Liver (tissue), 3 donors: Measurements from ENCODE around the gene EGFR.

Experiments used
- ATF3 ChIP-seq: IDR thresholded peaks from 2 replicates; pipeline ENCODE4 v1.6.1; 2016; ENCODE audit warnings: antibody characterized with exemption
- CTCF ChIP-seq: fragments of 150-350 bp; IDR thresholded peaks from 2 replicates; pipeline ENCODE4 v1.5.1; 2017; ENCODE audit warnings: improper control_type of control experiment, low read depth, low read length; ENCODE audit not compliant: missing input control
- EGR1 ChIP-seq, 2 donors: IDR thresholded peaks; 2 replicates each; pipeline ENCODE4 v1.6.1; 2016 to 2018; ENCODE audit warnings: antibody characterized with exemption in 2 of 2, low read depth in 2 of 2
- FOXA1 ChIP-seq: IDR thresholded peaks from 2 replicates; pipeline ENCODE4 v1.6.1; 2016; ENCODE audit warnings: antibody characterized with exemption
- GABPA ChIP-seq, 2 donors: IDR thresholded peaks in 1 of 2; conservative IDR thresholded peaks in 1 of 2; 2 replicates each; pipeline ENCODE4 v1.6.1; 2016; ENCODE audit warnings: antibody characterized with exemption in 2 of 2, mild to moderate bottlenecking in 1 of 2, moderate library complexity in 1 of 2
- HNF4G ChIP-seq: IDR thresholded peaks from 2 replicates; pipeline ENCODE4 v1.6.1; 2016; ENCODE audit warnings: antibody characterized with exemption
- JUND ChIP-seq, 2 donors: IDR thresholded peaks; 2 replicates each; pipeline ENCODE4 v1.6.1; 2016; ENCODE audit warnings: antibody characterized with exemption in 2 of 2
- MAX ChIP-seq: IDR thresholded peaks from 2 replicates; pipeline ENCODE4 v1.6.1; 2016; ENCODE audit warnings: antibody characterized with exemption
- RAD21 ChIP-seq, 2 donors: IDR thresholded peaks; 2 replicates each; pipeline ENCODE4 v1.6.1; 2016; ENCODE audit warnings: antibody characterized with exemption in 2 of 2, mild to moderate bottlenecking in 2 of 2
- REST ChIP-seq: IDR thresholded peaks from 2 replicates; pipeline ENCODE4 v1.6.1; 2016; ENCODE audit warnings: antibody characterized with exemption, mild to moderate bottlenecking
- RXRA ChIP-seq, 2 donors: IDR thresholded peaks; 2 replicates each; pipeline ENCODE4 v1.6.1; 2017 to 2018; ENCODE audit warnings: antibody characterized with exemption in 2 of 2, mild to moderate bottlenecking in 1 of 2
- SP1 ChIP-seq: IDR thresholded peaks from 2 replicates; pipeline ENCODE4 v1.6.1; 2018; ENCODE audit warnings: antibody characterized with exemption, mild to moderate bottlenecking
- TAF1 ChIP-seq: conservative IDR thresholded peaks from 2 replicates; pipeline ENCODE4 v1.6.1; 2016; ENCODE audit warnings: antibody characterized with exemption, mild to moderate bottlenecking
- YY1 ChIP-seq: IDR thresholded peaks from 2 replicates; pipeline ENCODE4 v1.6.1; 2016; ENCODE audit warnings: antibody characterized with exemption, mild to moderate bottlenecking
- donor health status: healthy.
- donor health status: healthy.

GRCh38 chr7:55120074-55120473 is 101.3 kb downstream of the EGFR start:
- TF ChIP-seq CTCF (no peak), RAD21 (IDR thresholded peaks at IDR 0.05) (no peak), YY1 (no peak), TAF1 (no peak), MAX (no peak), EGR1 (IDR thresholded peaks at IDR 0.05; ENCODE audit: low read depth in 2 of 2) (no peak), FOXA1 (no peak), JUND (IDR thresholded peaks at IDR 0.05) (no peak), SP1 (no peak), GABPA (IDR thresholded peaks at IDR 0.05 in 1 of 2, conservative IDR thresholded peaks at IDR 0.05 in 1 of 2) (no peak), RXRA (IDR thresholded peaks at IDR 0.05) (no peak), ATF3 (no peak), REST (no peak), HNF4G (no peak)
